ENCODE results near the gene RNASEH1. TPM values are rescaled to one million over a fixed set of nuclear protein-coding genes. Genes with fewer than 3 reads are reported as not detected.
A peak's percentile ranks its signal among the peaks of the same experiment; 100 is the strongest.

Gene RNASEH1
- total and polyA plus RNA-seq, 2 donors = 12.4 to 15.7 TPM

DNA sequence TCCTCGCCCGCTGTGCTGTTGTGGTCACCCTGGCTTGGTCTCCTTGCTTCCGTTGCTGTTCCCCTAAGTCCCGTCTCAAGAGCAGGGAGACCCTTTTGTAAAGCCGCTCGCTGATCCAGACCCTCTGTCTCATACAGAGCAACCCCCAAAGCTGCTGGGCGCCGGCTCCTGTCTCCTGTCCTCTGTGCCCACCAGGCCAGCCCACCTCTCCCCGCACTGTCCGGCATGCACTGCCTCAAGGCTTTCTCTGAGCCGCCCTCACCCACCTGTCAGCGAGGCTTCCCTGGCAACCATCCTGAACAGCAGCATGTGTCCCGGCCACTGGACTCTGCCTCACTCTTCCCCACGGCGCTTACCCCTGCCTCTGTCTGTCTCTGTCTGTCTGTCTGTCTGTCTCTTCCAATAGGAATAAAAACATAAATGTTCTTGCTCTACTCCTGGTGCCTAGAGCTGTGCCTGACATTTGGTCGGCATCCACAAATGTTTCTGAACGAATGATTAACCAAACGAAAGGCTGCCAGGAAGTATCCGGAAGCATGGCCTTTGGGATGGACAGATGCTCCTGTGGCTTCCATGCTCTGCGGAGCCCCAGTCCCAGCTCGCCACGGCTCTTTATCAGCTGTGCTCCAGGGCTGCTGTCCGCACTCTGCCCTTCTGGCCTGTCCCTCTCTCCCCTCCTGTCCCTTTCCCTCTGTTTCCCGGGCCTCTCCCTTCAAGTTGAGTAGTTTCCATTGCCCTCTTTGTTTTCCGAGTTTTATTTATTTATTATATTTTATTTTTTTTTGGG, 44.6 kb upstream of the RNASEH1 start:
- no peak for DNase-seq (ENCODE audit: low read depth in 6 of 9, low spot score in 9 of 9)
- Histone ChIP-seq H3K27me3 (ENCODE audit: control insufficient read depth in 2 of 2, insufficient read depth in 1 of 2, low read length in 1 of 2) (no peaks in the 10 kb centered on the region), H3K9me3 (ENCODE audit: control insufficient read depth in 2 of 2, insufficient read depth in 1 of 2, low read length in 1 of 2) (no peaks in the 10 kb centered on the region), H3K27ac (ENCODE audit: low read depth in 1 of 2, low read length in 1 of 2) (no peak overlapping the region), H3K36me3 (ENCODE audit: control insufficient read depth in 2 of 2, insufficient read depth in 2 of 2, low read length in 1 of 2) (no peaks in the 10 kb centered on the region), H3K4me1 (ENCODE audit: control insufficient read depth in 2 of 2, insufficient read depth in 2 of 2, low read length in 2 of 2) (peaks cover 0 to 11% of the 10 kb centered on the region in 2 donors), H3K4me3 (ENCODE audit: low read length in 2 of 2) (no peak overlapping the region)
- WGBS = 97% methylated on average over 25 of the region's 25 CpGs

DNA sequence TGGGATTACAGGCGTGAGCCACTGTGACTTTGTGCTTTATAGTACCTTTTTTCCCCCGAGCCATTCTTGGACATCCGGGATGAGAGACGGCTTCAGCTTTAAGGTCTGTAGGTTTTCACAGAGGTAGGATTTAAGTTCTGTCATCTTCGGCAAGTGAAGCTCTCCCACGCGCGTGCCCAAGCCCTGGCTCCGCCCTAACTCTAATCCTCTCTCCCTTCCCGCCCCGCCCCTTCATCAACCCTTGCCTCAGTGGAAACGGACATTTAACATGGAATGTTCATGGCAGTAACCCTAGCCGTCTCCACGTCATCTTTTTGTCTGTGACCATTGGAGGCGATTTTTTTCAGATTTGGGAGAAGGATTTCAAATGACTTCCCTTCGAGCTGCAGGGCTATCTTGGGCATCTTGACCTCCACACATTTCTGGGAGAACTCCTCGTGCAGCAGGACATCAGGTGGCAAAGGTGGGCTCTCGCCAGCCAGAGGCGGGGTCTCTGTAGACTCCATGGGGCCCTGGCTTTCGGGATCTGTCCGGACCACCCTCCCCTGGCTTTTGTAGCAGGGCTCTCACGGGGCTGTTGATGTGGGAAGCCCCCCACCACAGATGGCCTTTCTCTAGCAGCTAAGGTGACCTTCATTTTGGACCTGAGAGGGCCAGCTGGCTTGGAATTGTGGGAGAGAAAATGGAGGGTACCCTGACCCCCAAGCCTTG, 43.6 kb upstream of the RNASEH1 start:
- no peaks in the 10 kb centered on the region for H3K27me3 ChIP-seq (ENCODE audit: control insufficient read depth in 2 of 2, insufficient read depth in 1 of 2, low read length in 1 of 2)
- WGBS = 92% methylated on average over 22 of the region's 22 CpGs
- H3K4me1 ChIP-seq (ENCODE audit: control insufficient read depth in 2 of 2, insufficient read depth in 2 of 2, low read length in 2 of 2) = peaks cover 0 to 20% of the 10 kb centered on the region in 2 donors
- H3K4me3 ChIP-seq (ENCODE audit: low read length in 2 of 2) = no peak overlapping the region
- no peaks in the 10 kb centered on the region for H3K36me3 ChIP-seq (ENCODE audit: control insufficient read depth in 2 of 2, insufficient read depth in 2 of 2, low read length in 1 of 2)
- no peak for DNase-seq (ENCODE audit: low read depth in 6 of 9, low spot score in 9 of 9)
- no peak overlapping the region for H3K27ac ChIP-seq (ENCODE audit: low read depth in 1 of 2, low read length in 1 of 2)
- H3K9me3 ChIP-seq (ENCODE audit: control insufficient read depth in 2 of 2, insufficient read depth in 1 of 2, low read length in 1 of 2) = no peaks in the 10 kb centered on the region

DNA sequence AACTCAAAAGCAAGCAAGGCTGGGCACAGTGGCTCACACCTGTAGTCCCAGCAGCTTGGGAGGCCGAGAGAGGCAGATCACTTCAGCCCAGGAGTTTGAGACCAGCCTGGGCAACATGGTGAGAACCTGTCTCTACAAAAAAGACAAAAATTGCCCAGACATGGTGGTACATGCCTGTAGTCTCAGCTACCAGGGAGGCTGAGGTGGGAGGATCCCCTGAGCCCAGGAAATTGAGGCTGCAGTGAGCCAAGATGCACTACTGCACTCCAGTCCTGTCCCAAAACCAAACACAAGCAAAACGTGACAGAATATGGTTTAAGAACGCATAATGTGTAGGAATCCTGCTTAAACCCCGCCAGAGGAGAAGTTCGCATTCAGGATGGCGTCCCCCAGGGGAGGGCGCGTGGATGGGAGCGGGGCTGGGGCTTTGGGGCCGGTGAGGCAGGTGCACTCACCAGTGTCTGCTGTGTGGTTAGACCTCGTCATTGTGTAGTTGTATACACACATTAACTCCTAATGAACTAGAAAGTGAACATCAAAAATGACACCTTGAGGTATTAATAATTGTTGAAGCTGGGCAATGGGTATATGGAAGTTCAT, 42.2 kb upstream of the RNASEH1 start:
- no peak overlapping the region for H3K27ac ChIP-seq (ENCODE audit: low read depth in 1 of 2, low read length in 1 of 2)
- WGBS = 84% methylated on average over 11 of the region's 11 CpGs
- no peak overlapping the region for H3K4me3 ChIP-seq (ENCODE audit: low read length in 2 of 2)
- no peaks in the 10 kb centered on the region for H3K36me3 ChIP-seq (ENCODE audit: control insufficient read depth in 2 of 2, insufficient read depth in 2 of 2, low read length in 1 of 2)
- no peak for DNase-seq (ENCODE audit: low read depth in 6 of 9, low spot score in 9 of 9)
- peaks cover 0 to 12% of the 10 kb centered on the region in 2 donors for H3K4me1 ChIP-seq (ENCODE audit: control insufficient read depth in 2 of 2, insufficient read depth in 2 of 2, low read length in 2 of 2)
- peaks cover 0 to 2% of the 10 kb centered on the region in 2 donors for H3K27me3 ChIP-seq (ENCODE audit: control insufficient read depth in 2 of 2, insufficient read depth in 1 of 2, low read length in 1 of 2)
- no peaks in the 10 kb centered on the region for H3K9me3 ChIP-seq (ENCODE audit: control insufficient read depth in 2 of 2, insufficient read depth in 1 of 2, low read length in 1 of 2)

GRCh38 chr2:3598912-3599854, 41.0 kb upstream of the RNASEH1 start:
- 89% methylated on average over 22 of the region's 22 CpGs for WGBS
- H3K27me3 ChIP-seq (ENCODE audit: control insufficient read depth in 2 of 2, insufficient read depth in 1 of 2, low read length in 1 of 2) = peaks cover 0 to 12% of the 10 kb centered on the region in 2 donors
- DNase-seq (ENCODE audit: low read depth in 6 of 9, low spot score in 9 of 9) = no peak
- H3K36me3 ChIP-seq (ENCODE audit: control insufficient read depth in 2 of 2, insufficient read depth in 2 of 2, low read length in 1 of 2) = no peaks in the 10 kb centered on the region
- no peak overlapping the region for H3K27ac ChIP-seq (ENCODE audit: low read depth in 1 of 2, low read length in 1 of 2)
- peaks cover 0 to 11% of the 10 kb centered on the region in 2 donors for H3K4me1 ChIP-seq (ENCODE audit: control insufficient read depth in 2 of 2, insufficient read depth in 2 of 2, low read length in 2 of 2)
- H3K9me3 ChIP-seq (ENCODE audit: control insufficient read depth in 2 of 2, insufficient read depth in 1 of 2, low read length in 1 of 2) = no peaks in the 10 kb centered on the region
- no peak overlapping the region for H3K4me3 ChIP-seq (ENCODE audit: low read length in 2 of 2)

GRCh38 chr2:3598197-3598910, 40.2 kb upstream of the RNASEH1 start:
- no peaks in the 10 kb centered on the region for H3K36me3 ChIP-seq (ENCODE audit: control insufficient read depth in 2 of 2, insufficient read depth in 2 of 2, low read length in 1 of 2)
- no peaks in the 10 kb centered on the region for H3K9me3 ChIP-seq (ENCODE audit: control insufficient read depth in 2 of 2, insufficient read depth in 1 of 2, low read length in 1 of 2)
- no peak overlapping the region for H3K27ac ChIP-seq (ENCODE audit: low read depth in 1 of 2, low read length in 1 of 2)
- H3K4me3 ChIP-seq (ENCODE audit: low read length in 2 of 2) = no peak overlapping the region
- H3K27me3 ChIP-seq (ENCODE audit: control insufficient read depth in 2 of 2, insufficient read depth in 1 of 2, low read length in 1 of 2) = peaks cover 0 to 12% of the 10 kb centered on the region in 2 donors
- DNase-seq (ENCODE audit: low read depth in 6 of 9, low spot score in 9 of 9) = no peak
- WGBS = 91% methylated on average over 22 of the region's 22 CpGs
- peaks cover 0 to 11% of the 10 kb centered on the region in 2 donors for H3K4me1 ChIP-seq (ENCODE audit: control insufficient read depth in 2 of 2, insufficient read depth in 2 of 2, low read length in 2 of 2)

DNA sequence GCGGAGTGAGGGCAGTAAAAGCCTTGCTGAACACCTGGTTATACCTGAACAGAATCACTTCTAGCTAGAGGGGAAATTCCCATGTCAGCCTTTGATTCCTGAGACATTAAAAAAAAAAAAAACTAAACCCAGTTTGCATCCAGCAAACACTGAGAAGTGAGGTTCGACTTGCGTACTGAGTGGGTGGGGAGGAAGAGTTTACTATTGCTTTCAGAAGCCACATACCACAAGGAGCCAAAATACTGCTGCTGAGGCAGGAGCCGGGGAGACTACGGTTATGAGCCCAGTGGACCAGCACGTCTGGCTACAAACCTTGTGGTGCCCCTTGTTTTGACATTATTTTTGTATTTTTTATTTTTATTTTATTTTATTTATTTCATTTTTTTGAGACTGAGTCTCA, 39.4 kb upstream of the RNASEH1 start:
- no peaks in the 10 kb centered on the region for H3K9me3 ChIP-seq (ENCODE audit: control insufficient read depth in 2 of 2, insufficient read depth in 1 of 2, low read length in 1 of 2)
- DNase-seq (ENCODE audit: low read depth in 6 of 9, low spot score in 9 of 9) = peak in 1 of 9 donors; percentile 15
- H3K4me1 ChIP-seq (ENCODE audit: control insufficient read depth in 2 of 2, insufficient read depth in 2 of 2, low read length in 2 of 2) = peaks cover 0 to 11% of the 10 kb centered on the region in 2 donors
- peaks cover 0 to 12% of the 10 kb centered on the region in 2 donors for H3K27me3 ChIP-seq (ENCODE audit: control insufficient read depth in 2 of 2, insufficient read depth in 1 of 2, low read length in 1 of 2)
- 78% methylated on average over 6 of the region's 6 CpGs for WGBS
- no peak overlapping the region for H3K4me3 ChIP-seq (ENCODE audit: low read length in 2 of 2)
- H3K36me3 ChIP-seq (ENCODE audit: control insufficient read depth in 2 of 2, insufficient read depth in 2 of 2, low read length in 1 of 2) = no peaks in the 10 kb centered on the region
- no peak overlapping the region for H3K27ac ChIP-seq (ENCODE audit: low read depth in 1 of 2, low read length in 1 of 2)

GRCh38 chr2:3596901-3597417, 38.8 kb upstream of the RNASEH1 start:
- Histone ChIP-seq H3K4me3 (ENCODE audit: low read length in 2 of 2) (no peak overlapping the region), H3K4me1 (ENCODE audit: control insufficient read depth in 2 of 2, insufficient read depth in 2 of 2, low read length in 2 of 2) (peaks cover 0 to 11% of the 10 kb centered on the region in 2 donors), H3K27me3 (ENCODE audit: control insufficient read depth in 2 of 2, insufficient read depth in 1 of 2, low read length in 1 of 2) (peaks cover 0 to 12% of the 10 kb centered on the region in 2 donors), H3K27ac (ENCODE audit: low read depth in 1 of 2, low read length in 1 of 2) (peak overlapping the region in 1 of 2 donors; percentile 37), H3K9me3 (ENCODE audit: control insufficient read depth in 2 of 2, insufficient read depth in 1 of 2, low read length in 1 of 2) (no peaks in the 10 kb centered on the region), H3K36me3 (ENCODE audit: control insufficient read depth in 2 of 2, insufficient read depth in 2 of 2, low read length in 1 of 2) (no peaks in the 10 kb centered on the region)
- 96% methylated on average over 16 of the region's 16 CpGs for WGBS
- no peak for DNase-seq (ENCODE audit: low read depth in 6 of 9, low spot score in 9 of 9)

DNA sequence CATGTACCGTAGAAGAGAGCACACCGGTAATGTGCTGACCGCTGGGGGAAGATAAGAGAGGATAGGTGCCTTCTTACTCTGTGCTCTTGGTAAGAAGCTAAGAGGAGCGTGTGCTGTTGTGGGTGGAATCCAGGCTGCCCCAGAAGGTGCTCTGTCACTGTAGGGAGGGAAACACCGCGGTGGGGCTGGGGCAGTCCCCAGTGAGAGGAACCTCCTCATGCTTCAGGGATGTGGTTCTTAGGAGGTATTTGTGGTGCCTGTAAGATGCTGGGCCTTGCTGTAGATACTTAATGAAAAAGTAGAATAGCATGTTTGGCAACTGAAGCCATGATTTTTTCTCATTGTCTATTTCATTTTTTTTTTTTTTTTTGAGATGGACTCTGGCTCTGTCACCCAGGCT, 37.9 kb upstream of the RNASEH1 start:
- Histone ChIP-seq H3K9me3 (ENCODE audit: control insufficient read depth in 2 of 2, insufficient read depth in 1 of 2, low read length in 1 of 2) (no peaks in the 10 kb centered on the region), H3K27ac (ENCODE audit: low read depth in 1 of 2, low read length in 1 of 2) (no peak overlapping the region), H3K4me3 (ENCODE audit: low read length in 2 of 2) (no peak overlapping the region), H3K36me3 (ENCODE audit: control insufficient read depth in 2 of 2, insufficient read depth in 2 of 2, low read length in 1 of 2) (no peaks in the 10 kb centered on the region), H3K4me1 (ENCODE audit: control insufficient read depth in 2 of 2, insufficient read depth in 2 of 2, low read length in 2 of 2) (peaks cover 0 to 11% of the 10 kb centered on the region in 2 donors), H3K27me3 (ENCODE audit: control insufficient read depth in 2 of 2, insufficient read depth in 1 of 2, low read length in 1 of 2) (peaks cover 0 to 12% of the 10 kb centered on the region in 2 donors)
- no peak for DNase-seq (ENCODE audit: low read depth in 6 of 9, low spot score in 9 of 9)
- 75% methylated on average over 6 of the region's 6 CpGs for WGBS

Data from thymus (tissue), 11 donors.